Activated B cell treated with CpG ODN at 0.5 μM for 24 hours (primary cell): ENCODE results near the gene NPB. TPM values are rescaled to one million over a fixed set of nuclear protein-coding genes. Genes with fewer than 3 reads are reported as not detected.

Experiments
- ATAC-seq: fragments of 200-7000 bp; cut with Tn5 transposase; one replicate; pipeline ENCODE4 v1.10.0; 2021; ENCODE audit warnings: low read depth, mild to moderate bottlenecking, moderate library complexity
- CTCF ChIA-PET: fragments of 350-600 bp; sonication (Branson Sonifier 250); formaldehyde crosslinking; loops from one replicate; lab custom pipeline; 2021; ENCODE audit warnings: antibody characterized with exemption; lab: Charles Lee
- POLR2A ChIA-PET: fragments of 350-600 bp; sonication (Branson Sonifier 250); formaldehyde crosslinking; loops from one replicate; lab custom pipeline; 2021; ENCODE audit warnings: antibody characterized with exemption; lab: Charles Lee
- DNase-seq: peaks from one replicate; pipeline ENCODE4 v3.0.0; 2022
- H3K27ac Mint-ChIP-seq: one replicate; pipeline ENCODE4 v1.8.0; 2020; ENCODE audit warnings: mixed read lengths
- H3K27me3 Mint-ChIP-seq: one replicate; pipeline ENCODE4 v1.8.0; 2021; ENCODE audit warnings: mixed read lengths
- H3K36me3 Mint-ChIP-seq: one replicate; pipeline ENCODE4 v1.8.0; 2021; ENCODE audit warnings: low read depth, mixed read lengths
- H3K4me1 Mint-ChIP-seq: one replicate; pipeline ENCODE4 v1.8.0; 2021; ENCODE audit warnings: mixed read lengths
- H3K4me3 Mint-ChIP-seq: one replicate; pipeline ENCODE4 v1.8.0; 2020; ENCODE audit warnings: mild to moderate bottlenecking, mixed read lengths
- H3K9me3 Mint-ChIP-seq: one replicate; pipeline ENCODE4 v1.8.0; 2020; ENCODE audit warnings: mixed read lengths
- intact Hi-C: fragments of 100-400 bp; cut with micrococcal nuclease; formaldehyde crosslinking; loops from one replicate; pipeline ENCODE4 v1.15.1; 2024
- total RNA-seq: library from RNA; stranded (reverse); gene quantifications from 2 replicates; pipeline ENCODE4 v1.2.3, GENCODE V29; 2022
- TF ChIP-seq, protein P1 (sequence below): fragments of 200-600 bp; IDR thresholded peaks from one replicate; pipeline ENCODE4 v1.8.0; 2022; ENCODE audit warnings: antibody characterized with exemption, mild to moderate bottlenecking

Gene NPB
- total RNA-seq, 1 donor from 2014 or later: 0.24 TPM

- Mint-ChIP-seq H3K27ac (no peak overlapping the region), H3K27me3 (peaks cover 10% of the 10 kb centered on the region), H3K4me1 (peaks cover 11% of the 10 kb centered on the region), H3K4me3 (no peak overlapping the region), H3K9me3 (no peaks in the 10 kb centered on the region), H3K36me3 (peaks cover 48% of the 10 kb centered on the region)
- TF ChIP-seq, protein P1, sequence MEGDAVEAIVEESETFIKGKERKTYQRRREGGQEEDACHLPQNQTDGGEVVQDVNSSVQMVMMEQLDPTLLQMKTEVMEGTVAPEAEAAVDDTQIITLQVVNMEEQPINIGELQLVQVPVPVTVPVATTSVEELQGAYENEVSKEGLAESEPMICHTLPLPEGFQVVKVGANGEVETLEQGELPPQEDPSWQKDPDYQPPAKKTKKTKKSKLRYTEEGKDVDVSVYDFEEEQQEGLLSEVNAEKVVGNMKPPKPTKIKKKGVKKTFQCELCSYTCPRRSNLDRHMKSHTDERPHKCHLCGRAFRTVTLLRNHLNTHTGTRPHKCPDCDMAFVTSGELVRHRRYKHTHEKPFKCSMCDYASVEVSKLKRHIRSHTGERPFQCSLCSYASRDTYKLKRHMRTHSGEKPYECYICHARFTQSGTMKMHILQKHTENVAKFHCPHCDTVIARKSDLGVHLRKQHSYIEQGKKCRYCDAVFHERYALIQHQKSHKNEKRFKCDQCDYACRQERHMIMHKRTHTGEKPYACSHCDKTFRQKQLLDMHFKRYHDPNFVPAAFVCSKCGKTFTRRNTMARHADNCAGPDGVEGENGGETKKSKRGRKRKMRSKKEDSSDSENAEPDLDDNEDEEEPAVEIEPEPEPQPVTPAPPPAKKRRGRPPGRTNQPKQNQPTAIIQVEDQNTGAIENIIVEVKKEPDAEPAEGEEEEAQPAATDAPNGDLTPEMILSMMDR: no peak
- POLR2A ChIA-PET: interaction anchor here (1.6 kb wide), 1 partner anchor 28 kb away, joined by 4 read pairs; no protein-coding TSS in a partner anchor
- intact Hi-C loops: no loop called here
- DNase-seq (no peak), ATAC-seq (no peak)
- CTCF ChIA-PET: no interaction called here
Observed at GRCh38 chr17:81898029-81898866, 3.8 kb upstream of the NPB start.

DNA sequence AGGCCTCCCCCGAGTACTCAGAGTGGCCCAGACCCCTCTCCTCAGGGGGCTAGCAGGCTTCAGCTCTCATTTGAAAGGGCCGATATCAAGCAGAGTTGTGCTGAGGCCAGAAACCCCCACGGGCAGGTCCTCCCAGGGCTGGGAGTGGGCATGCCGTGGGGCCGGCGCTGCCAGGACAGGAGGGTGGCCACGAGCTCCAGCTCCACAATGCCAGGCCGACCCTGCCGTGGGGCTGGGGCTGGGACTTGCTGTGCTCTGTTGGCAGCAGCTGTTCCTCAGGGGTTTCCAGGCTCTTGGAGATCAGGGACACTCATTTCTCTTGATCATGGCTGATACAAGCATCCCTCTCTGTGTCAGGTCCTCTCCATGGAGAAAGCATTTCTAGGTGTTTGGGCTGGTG, 3.2 kb upstream of the NPB start:
- Mint-ChIP-seq H3K4me1 (peaks cover 5% of the 10 kb centered on the region), H3K4me3 (no peak overlapping the region), H3K27ac (no peak overlapping the region), H3K36me3 (peaks cover 48% of the 10 kb centered on the region), H3K9me3 (no peaks in the 10 kb centered on the region), H3K27me3 (peaks cover 10% of the 10 kb centered on the region)
- ATAC-seq (no peak), DNase-seq (no peak)
- intact Hi-C loops: no loop called here
- ChIA-PET CTCF (no interaction called here), POLR2A (no interaction called here)
- TF ChIP-seq, protein P1: no peak

DNA sequence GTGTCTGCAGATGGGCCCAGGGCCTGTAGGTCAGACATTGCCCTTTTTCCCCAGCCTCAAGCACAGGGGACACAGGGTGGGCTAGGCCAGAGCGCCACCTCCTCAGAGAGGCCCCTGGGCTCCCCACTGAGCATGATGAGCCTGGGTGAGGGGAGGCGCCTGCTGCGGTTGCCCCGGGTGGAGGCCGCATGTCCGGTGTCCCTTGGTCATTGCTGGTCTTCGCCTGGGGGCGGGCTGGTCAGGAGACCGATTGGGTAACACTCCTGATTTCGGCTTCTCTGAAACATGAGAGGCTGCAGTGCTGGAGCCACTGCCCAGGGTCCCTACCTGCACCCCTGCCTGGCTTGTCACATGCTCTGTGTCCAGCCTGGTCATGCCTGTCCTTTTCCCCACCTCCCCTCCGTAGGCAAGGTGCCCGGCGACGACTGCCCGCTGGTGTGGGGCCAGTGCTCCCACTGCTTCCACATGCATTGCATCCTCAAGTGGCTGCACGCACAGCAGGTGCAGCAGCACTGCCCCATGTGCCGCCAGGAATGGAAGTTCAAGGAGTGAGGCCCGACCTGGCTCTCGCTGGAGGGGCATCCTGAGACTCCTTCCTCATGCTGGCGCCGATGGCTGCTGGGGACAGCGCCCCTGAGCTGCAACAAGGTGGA, 2.4 kb upstream of the NPB start:
- CTCF ChIA-PET: no interaction called here
- H3K4me1 Mint-ChIP-seq: peaks cover 5% of the 10 kb centered on the region
- DNase-seq (no peak), ATAC-seq (no peak)
- peaks cover 10% of the 10 kb centered on the region for H3K27me3 Mint-ChIP-seq
- peaks cover 51% of the 10 kb centered on the region for H3K36me3 Mint-ChIP-seq
- intact Hi-C loops: no loop called here
- H3K4me3 Mint-ChIP-seq: no peak overlapping the region
- no peaks in the 10 kb centered on the region for H3K9me3 Mint-ChIP-seq
- TF ChIP-seq, protein P1: no peak
- POLR2A ChIA-PET: no interaction called here
- no peak overlapping the region for H3K27ac Mint-ChIP-seq

- Mint-ChIP-seq H3K4me1 (peaks cover 5% of the 10 kb centered on the region), H3K4me3 (no peak overlapping the region), H3K27ac (no peak overlapping the region), H3K9me3 (no peaks in the 10 kb centered on the region), H3K27me3 (peaks cover 10% of the 10 kb centered on the region), H3K36me3 (peaks cover 47% of the 10 kb centered on the region)
- DNase-seq (no peak), ATAC-seq (no peak)
- ChIA-PET POLR2A (no interaction called here), CTCF (no interaction called here)
- intact Hi-C loops: no loop called here
- TF ChIP-seq, protein P1: no peak
Observed at GRCh38 chr17:81900181-81900820, 1.7 kb upstream of the NPB start.
